ENCODE data around the gene USP46.
A peak's percentile ranks its signal among the peaks of the same experiment; 100 is the strongest.

USP46 gene, protein sequence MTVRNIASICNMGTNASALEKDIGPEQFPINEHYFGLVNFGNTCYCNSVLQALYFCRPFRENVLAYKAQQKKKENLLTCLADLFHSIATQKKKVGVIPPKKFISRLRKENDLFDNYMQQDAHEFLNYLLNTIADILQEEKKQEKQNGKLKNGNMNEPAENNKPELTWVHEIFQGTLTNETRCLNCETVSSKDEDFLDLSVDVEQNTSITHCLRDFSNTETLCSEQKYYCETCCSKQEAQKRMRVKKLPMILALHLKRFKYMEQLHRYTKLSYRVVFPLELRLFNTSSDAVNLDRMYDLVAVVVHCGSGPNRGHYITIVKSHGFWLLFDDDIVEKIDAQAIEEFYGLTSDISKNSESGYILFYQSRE

DNA sequence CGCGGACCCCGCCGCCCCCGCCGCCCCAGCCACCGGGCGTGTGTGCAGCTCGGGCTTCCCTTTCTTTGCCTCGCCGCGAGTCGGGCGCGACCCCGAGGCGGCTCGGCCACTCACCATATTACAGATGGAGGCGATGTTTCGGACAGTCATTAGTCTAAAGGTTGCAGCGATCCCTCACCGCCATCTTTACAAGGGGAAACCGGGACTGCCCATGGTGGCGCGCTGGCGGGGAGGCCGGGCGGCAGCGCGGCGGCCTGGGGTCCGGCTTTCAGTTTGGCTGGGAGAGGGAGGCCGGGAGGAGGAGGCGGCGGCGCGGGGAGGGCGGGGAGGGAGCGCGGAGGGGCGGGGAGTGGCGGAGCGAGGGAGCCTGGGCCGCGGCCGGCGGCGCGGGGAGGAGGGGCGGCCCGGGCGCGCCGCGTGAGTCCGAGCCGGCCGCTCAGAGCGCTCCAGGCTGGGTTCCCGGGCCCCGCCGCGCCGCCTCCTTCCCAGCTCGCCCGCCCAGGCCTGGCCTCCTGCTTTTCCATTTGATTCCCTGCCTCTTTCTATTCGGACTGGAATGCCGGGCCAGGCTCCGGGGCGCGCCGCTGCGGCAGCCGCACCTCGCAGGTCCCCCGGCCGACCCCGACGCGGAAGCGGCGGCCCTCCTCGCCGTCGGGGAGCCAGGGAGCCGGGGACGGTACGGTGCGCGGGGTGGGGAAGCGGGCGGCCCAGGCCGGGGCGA is at the start of gene USP46:
USP46 (minus strand) TSS at position 301 of the 721 bp plus-strand sequence; CDS start at position 150, 151 bp downstream.
- peak; percentile 90 for DNase-seq (ENCODE audit: low spot score)

DNA sequence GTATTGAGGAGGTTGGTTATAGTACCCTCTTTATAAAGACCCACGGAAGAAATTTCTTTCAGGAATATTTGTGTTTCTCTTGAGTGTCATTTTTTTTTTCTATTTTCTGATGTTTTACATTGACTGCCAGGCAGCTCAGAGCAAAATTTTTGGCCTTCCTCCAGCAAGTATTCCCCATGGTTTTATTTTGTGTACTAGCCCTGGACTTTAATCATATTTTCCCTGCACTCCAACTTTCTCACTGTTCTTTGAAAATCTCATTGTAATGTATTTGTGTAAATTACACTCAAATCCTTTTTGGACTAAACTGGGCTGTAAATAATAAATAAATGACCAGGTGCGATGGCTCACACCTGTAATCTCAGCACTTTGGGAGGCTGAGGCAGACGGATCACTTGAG is 45.6 kb upstream of the USP46 start:
- DNase-seq (ENCODE audit: low spot score): no peak

DNA sequence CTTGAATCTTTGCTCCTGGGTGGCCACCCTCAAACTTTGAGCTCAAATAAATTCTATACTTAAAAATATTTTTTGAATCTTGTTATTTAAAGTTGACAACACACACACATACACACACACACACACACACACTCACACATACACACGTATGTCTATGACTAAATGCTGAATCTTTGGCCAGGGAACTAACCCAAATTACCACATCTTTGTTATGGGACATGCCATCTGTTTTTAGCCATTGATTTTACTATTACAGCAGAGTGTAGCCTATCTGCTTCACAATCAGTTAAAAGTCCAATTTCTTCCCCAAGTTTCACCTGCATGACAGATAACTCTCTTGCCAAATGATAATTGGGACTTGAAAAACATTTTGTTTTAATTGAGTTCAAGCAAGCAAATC is 45.0 kb upstream of the USP46 start:
- no peak for DNase-seq (ENCODE audit: low spot score)

DNA sequence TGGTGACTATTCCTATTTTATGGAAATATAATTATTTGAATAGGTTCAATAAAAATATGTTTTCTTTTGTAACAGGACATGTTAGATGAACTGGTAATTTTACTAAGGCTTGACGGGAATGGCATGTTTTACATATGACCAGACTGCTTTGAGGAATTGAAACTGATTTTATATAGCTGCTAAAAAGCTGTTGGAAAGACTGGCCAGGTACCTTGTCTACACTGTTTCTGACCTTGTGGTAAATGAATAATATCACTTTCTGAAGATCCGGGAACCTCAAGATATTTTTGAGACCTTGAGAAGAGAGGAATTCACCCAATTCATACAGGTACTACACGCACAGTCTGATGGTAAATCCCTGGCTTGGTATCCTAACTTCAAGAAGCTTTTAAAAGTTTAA is 42.1 kb upstream of the USP46 start:
- DNase-seq (ENCODE audit: low spot score): no peak

DNA sequence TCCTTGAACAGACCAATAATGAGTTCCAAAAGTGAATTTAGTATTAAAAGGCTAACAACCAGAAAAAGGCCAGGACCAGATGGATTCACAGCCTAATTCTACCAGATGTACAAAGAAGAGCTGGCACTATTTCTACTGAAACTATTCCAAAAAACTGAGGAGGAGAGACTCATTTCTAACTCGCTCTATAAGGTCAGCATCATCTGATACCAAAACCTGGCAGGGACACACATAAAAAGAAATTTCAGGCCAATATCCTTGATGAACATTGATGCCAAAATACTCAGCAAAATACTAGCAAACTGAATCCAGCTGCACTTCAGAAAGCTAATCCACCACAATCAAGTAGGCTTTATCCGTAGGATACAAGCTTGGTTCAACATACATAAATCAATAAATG is 35.8 kb upstream of the USP46 start:
- no peak for DNase-seq (ENCODE audit: low spot score)

DNA sequence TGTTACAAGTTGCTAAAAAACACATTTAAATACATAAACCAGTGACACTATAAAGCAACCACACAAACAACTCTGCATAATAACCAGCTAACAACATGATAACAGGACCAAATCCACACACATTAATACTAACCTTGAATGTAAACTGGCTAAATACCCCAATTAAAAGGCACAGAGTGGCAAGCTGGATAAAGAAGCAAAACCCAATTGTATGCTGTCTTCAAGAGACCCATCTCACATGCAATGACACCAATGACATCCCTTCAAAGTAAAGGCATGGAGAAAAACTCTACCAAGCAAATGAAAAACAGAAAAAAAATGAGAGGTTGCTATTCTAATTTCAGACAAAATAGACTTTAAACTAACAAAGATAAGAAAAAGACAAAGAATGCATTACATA is 34.4 kb upstream of the USP46 start:
- DNase-seq (ENCODE audit: low spot score): no peak

DNA sequence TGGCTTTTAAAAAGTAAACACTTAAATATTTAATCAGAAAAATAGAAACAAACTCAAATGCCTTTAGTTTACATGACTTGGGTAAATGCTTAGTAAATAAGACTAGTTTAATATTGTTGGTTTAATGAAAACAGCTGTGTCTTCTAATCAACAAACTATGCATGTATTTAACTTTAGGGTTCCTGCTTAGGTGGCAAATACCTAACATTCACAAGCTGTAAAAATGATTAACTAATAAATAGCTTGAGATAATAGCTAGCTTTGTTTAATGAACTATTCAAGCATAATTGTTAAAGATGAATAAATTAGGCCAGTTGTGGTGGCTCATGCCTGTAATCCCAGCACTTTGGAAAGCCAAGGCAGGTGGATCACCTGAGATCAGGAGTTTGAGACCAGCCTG is 30.0 kb upstream of the USP46 start:
- DNase-seq (ENCODE audit: low spot score): no peak

DNA sequence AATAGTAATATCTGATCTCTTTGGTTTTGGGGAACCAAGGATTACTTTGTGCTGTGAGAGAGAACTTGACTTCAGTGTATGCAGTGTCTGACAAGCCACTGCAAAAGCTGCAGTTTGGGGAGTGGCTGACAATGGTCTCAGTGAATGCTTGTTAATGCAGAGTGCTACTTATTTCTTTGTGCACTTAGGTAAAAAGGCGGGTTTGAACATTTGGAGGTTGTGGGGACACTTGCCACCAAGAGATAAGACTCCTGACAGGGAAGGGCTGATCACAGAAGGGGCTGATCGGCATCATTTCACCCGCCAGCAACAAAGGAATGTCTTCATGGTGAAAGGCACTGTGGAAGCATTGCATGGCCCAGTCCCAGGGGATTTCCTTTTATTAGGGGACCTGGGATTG is 28.6 kb upstream of the USP46 start:
- DNase-seq (ENCODE audit: low spot score): no peak

DNA sequence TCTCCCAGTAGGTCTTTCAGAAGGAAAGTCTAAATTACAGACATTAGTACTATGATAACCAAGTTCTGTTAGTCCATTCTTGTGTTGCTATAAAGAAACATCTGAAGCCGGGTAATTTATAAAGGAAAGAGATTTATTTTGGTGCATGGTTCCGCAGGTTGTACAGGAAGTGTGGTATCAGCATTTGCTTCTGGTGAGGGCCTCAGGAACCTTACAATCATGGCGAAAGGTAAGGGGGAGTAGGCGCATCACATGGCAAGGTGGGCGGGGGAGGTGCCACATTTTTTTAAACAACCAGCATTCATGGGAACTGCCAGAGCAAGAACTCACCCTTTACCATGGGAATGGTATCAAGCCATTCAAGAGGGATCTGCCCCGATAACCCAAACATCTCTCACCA is 26.2 kb upstream of the USP46 start:
- no peak for DNase-seq (ENCODE audit: low spot score)

DNA sequence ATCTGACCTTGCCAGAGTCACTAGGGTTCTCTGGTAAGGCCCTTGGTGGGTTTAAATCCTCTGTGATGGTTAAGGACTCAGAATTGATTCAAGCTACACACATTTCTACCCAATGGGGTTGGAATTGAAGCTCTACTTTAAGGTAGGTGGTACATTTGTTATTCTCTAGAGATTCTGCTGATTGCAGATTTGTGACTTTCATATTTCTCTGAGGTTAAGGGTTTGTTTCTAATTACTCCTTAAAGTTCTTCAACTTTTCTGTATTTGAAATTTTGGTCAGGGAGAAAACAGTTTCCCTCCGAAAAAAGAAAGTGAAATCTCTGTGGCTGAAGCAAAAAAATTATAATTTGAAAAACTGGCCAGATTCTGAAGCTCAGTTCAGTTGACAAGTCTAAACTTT is 25.8 kb upstream of the USP46 start:
- no peak for DNase-seq (ENCODE audit: low spot score)

DNA sequence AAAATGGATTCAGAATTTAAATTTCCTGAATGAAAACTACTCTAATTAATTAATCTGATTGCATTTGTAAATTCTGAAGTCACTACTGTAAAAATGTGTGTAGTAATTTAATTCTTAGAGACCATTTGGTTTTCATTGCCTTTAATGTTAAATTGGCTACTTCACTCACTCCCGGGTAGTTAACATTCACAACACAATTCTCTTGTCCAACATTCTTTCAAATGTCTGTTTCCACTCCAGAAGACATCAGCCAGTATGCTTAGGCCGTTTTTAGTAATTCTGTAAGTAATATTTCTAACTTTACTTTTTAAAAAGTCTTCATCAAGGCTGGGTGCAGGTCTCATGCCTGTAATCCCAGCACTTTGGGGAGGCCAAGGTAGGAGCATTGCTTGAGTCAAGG is 21.3 kb upstream of the USP46 start:
- DNase-seq (ENCODE audit: low spot score): no peak

DNA sequence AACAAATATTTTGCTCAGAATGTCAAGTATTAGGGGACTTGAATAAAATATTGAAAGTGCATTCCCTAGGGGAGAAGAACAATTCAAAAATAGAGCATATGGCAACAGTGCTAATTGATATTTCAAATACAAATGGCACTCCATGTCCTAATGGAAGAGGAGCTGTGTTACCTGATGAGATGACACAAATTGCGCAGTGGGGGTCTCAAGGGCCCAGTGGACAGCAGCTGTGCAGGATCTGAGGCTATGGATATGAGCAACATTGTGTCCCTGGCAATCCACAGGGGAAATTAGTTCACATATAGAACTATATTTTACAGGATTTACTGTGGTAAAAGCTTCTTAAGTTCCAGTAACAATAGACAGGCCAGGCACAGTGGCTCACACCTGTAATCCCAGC is 17.4 kb upstream of the USP46 start:
- DNase-seq (ENCODE audit: low spot score): no peak

DNA sequence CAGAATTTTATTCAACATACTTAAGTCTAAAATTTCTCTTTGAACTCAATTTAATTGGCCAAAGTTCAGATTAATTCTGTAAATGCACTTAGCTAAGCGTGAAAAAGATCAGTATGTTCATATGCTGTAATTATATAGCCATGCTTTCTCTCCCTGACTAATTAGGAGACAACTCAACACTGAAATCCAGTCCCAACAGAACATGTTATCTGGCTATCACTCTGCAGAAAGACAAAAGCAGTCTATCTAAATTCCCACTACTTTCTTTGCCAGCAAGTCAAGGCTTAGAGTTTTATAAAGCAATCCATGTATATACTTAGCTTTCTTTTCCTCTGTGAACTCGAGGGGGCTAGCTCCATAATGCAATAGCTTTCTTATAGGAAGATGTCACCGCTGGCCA is 16.0 kb upstream of the USP46 start:
- no peak for DNase-seq (ENCODE audit: low spot score)

DNA sequence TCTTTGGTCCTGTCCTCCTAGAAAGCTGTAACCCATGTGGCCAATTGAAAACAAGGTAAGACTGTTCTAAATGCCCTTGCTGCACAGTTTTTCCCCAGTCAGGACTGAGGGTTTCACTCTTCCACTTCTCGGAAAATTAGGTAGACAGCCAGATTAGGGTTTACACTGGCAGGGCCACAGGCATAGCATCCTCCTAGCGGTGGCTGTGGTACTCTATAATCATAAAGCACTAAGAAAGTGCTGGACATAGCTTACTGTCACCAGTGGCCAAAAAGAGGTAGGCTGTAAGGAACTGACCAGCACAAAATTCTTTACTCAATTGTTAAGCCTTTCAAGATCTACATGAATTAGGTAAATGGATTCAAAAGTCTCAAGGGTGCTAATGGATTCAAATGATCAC is 11.6 kb upstream of the USP46 start:
- DNase-seq (ENCODE audit: low spot score): no peak

DNA sequence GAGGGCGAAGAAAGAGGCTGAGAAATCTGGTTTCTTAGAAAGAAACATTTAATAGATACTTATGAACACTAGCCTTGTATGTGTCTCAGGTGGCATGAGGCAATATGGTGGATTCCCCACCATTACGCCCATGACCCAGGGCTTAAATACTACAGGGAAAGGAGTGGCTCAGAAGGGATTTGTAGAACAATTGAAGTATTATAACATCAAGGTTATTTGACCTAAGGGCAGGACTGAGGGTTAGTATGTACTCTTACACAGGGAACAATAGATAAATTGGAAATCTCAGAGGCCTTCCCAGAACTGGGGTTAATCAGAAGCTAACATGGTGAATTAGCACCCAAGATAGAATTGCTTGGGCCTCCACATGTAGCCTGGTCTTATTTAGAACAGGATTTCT is 11.0 kb upstream of the USP46 start:
- DNase-seq (ENCODE audit: low spot score): no peak

DNA sequence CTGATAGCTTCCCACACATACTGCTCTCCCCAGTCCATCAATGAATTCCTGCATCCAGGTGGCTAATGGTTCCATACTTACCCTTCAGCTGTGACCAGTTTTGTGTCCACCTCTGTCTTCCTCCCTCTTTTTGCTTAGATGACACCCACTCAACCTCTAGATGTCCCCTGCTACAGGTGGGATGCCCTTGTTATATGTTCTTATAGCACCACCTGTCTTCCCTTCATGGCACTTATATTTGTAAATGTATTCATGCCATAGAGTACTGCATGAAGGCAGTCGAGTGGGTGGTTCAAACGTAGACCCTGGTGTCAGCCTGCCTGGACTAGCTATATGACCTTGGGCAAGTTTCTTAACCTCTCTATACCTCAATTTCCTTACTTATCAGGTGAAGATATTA is 6.5 kb upstream of the USP46 start:
- DNase-seq (ENCODE audit: low spot score): peak; percentile 33

DNA sequence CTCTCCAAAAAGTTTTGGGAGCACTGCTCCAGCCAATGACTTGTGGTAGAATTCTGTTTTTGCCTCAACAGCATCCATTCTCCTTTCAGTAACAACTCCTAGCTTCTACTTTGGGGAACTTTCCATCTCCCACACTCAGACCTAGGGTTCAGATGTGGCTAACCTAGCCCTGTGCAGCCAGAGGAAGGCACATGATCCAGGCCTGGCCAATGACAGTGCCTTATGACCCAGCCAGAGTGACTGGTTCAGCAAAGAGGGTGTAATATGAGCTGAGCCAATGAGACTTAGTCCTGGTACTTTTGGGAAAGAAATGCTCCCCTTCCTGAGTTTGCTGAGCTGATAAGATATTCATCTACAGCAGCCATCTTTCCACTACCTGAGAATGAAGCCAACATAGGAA is 5.4 kb upstream of the USP46 start:
- DNase-seq (ENCODE audit: low spot score): no peak

DNA sequence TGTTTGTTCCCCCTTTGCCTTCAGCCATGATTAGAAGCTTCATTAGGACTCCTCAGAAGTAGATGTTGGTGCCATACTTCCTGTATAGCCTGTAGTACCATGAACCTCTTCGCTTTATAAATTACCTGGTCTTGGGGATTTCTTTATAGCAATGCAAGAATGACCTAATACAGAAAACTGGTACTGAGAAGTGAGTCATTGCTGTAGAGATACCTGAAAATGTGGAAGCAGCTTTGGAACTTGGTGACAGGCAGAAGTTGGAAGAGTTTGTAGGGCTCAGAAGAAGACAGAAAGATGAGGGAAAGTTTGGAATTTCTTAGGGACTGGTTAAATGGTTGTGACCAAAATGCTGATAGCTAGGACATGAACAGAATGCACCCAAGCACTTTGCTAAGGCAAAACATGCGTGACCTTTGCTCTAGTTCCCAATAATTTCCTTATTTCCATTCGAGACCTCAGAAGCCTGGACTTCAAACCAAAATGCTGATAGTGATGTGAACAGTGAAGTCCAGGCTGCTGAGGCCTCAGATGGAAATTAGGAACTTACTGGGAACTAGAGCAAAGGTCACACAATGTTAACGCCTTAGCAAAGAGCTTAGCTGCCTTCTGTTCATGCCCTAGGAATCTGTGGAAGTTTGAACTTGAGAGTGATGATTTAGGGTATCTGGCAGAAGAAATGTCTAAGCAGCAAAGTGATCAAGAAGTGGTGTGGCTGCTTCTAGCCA is 3.0 kb upstream of the USP46 start:
- DNase-seq (ENCODE audit: low spot score): no peak

DNA sequence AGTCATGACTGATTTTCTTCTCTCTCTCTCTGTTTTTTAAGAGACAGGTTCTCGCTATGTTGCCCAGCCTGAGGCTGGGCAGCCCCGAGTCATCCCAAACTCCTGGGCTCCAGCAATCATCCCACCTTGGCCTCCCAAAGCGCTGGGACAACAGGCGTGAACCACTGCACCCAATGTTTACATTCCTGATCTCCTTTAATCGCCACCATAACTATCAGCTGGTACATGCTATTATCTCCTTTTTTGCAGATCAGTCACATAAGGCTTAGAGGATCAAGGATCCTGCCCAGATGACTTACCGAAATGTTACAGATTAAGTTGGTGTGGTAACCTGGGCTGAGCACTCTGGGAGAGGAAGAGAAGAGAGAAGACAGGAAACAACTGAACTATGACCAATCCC is 1.5 kb upstream of the USP46 start:
- peak; percentile 32 for DNase-seq (ENCODE audit: low spot score)

DNA sequence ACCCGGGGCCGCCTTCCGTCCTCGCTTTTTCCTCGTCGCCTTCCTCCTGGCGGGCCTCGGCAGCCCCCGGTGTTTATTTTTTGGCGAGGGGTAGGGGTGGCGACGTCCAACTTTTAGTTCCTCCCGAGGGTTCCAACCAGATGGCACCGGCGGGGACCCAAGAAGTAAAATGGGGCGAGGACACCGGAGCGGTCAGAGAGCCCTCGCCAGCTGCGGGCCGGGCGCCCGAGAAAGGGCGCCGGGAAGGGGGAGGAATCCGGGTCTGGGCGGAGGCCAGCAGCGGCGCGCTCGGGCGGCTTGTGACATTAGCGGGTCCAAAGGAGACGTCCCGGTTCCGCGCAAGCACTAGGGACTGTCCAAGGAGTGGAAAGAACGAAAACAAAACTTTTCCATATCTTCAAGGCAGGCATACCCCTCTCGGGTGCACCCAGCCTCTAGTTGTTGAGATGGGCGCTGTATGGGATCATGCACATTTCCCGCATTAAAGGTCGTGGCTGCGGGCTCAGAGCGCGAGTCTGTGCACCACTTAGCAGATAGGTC is 691 bp upstream of the USP46 start:
- peak; percentile 43 for DNase-seq (ENCODE audit: low spot score)

DNA sequence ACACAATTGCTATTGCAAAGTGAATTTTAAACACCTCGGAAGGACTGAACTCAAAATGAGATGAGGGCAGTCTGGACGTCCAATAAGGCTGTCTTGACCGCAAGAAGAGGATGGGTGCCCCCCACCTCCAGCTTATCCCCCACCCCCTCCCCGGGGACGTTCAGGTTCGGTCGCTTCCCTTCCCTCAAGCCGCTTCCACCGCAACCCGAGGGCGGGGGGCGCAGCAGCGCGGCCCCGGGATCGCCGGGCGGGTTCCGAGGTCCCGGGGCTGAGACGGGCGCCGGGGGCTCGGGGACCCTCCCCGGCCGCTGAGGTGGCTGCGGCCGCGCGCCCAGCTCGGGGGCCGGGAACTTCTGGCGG is 480 bp downstream of the USP46 start:
- peak; percentile 69 for DNase-seq (ENCODE audit: low spot score)

DNA sequence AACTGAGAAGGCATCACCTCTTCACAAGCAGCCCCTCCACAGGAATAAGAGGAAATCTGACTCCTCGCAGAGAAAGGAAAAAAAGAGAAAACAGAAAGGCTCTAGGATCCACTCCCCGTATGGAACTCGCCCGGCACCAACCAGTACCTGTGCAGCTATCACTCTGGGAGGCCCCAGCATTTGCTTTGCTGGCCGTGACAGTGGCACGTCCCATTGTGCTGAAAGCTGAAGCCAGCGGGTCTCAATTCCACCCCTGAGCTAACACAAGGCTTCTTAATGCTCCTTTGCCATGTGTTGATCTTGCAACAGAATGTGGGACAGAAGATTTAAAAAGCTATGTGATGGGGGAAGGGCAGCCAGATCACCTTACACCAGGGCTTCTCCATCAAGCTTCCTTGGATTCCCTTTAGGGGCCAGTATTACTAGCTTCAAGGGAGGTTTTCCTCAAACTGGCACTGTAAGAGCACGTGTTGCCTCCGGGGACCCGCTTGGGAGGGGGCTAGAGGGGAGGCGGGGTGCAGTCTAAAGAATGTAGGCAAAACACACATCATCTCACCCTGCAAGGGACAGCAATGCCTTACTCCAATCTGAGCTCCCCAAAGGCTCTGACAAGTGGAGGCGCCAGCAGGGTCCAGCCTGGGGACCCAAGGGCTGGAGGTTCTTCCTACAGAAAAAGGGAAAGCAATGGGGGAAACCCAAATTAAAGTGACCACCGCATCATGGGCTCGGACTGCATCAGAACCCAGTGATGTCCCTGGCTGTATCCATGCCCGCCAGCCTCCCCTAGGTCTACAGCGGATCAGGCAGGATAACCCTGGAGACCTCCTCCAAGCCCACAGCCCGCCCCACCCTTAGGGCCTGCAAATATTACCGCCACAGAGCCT is 1.2 kb downstream of the USP46 start:
- DNase-seq (ENCODE audit: low spot score): peak; percentile 37

All from D341Med (cell line).